HG02970 (cell line): ENCODE measurements around the gene AGBL4.
"Not testable (repeated sequence)": the region's sequence is repeated elsewhere in the genome, so short reads cannot be mapped to it uniquely, and the experiment has no call there.

Experiments used
- ATAC-seq: cut with Tn5 transposase; IDR thresholded peaks from one replicate; pipeline ENCODE4 v1.9.1; 2021; ENCODE audit warnings: mild to moderate bottlenecking, moderate library complexity, moderate number of reproducible peaks; ENCODE audit not compliant: unreplicated experiment, low FRiP score

The AGBL4 gene

GRCh38 chr1:48530727-48531351 is 1492.9 kb downstream of the AGBL4 start:
- peak; percentile 88 for ATAC-seq

GRCh38 chr1:48527051-48527450 is 1496.7 kb downstream of the AGBL4 start:
- ATAC-seq: no peak

DNA sequence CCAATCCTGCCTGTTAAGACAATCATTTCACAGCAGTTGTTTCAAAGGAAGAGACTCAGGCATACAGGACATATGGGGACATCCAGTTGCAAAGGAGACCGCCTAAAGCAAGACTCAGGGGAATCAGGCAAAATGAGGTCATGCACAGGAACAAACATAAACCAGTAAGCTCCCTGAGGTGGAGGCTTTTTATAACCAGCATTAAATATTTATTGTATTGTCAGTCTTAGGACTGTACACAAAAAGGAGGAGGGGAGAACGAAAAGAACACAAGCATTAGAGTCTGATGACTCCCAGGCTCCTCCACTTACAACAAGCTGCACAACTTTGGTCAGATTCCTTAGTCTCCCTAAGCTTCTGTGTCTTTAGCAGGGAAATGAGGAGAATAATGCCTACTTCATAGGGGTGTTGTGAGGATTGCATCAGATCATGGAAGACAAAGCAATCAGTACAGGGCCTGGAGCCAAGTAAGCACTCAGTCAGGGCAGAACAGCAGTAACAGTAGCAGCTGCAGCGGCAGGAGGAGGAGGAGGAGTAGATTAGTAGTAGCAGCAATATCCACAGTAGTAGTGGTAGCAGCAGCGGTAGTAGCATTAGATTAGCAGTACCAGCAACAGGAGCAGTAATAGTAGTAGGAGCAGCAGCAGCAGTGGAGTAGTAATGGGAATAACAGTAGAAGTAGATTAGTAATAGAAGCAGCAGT is 1497.6 kb downstream of the AGBL4 start:
- ATAC-seq: no peak

- ATAC-seq: no peak
Measured at GRCh38 chr1:48524892-48525467, 1498.8 kb downstream of the AGBL4 start.

DNA sequence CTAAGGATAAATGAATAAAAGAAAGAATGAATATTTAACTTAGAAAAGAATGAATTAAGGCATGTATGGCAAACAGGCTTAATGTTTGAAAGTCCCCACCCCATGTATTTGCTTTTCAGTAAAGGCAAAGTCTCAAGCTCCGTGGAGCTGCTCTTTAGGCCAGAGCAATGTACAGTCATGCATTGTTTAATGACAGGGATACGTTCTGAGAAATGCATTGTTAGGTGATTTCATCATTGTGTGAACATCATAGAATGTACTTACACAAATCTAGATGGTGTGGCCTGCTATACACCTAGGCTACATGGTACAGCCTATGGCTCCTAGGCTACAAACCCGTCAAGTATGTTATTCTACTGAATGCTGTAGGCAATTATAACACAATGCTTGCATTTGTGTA is 1500.2 kb downstream of the AGBL4 start:
- no peak for ATAC-seq

DNA sequence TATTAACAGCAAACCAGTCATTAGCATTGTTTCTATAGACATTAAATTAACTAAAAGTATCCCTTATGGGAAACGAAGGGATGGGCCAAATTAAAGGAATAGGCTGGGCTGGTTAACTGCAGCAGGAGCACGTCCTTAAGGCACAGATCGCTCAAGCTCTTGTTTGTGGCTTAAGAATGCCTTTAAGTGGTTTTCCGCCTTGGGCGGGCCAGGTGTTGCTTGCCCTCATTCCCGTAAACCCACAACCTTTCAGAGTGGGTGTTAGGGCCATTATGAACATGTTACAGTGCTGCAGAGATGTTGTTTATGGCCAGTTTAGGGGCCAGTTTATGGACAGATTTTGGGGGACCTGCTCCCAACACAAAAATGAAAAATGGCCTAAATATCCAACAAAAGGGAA is 1503.9 kb downstream of the AGBL4 start:
- ATAC-seq: not testable (repeated sequence)

DNA sequence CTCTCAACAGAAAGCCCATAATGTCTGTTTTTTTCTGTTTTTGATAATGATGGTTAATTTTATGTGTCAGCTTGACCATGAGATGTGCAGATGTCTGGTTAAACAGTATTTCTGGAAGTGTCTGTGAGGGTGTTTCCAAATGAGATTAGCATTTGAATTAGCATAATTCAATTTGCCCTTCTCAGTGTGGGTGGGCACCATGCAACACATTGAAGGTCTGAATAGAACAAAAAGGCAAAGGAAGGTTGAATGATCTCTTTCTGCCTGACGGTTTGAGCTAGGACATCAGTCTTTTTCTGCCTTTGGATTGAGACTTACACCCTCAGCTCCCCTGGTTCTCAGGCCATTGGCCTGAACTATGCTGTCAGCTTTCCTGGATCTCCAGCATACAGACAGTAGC is 1516.9 kb downstream of the AGBL4 start:
- no peak for ATAC-seq

DNA sequence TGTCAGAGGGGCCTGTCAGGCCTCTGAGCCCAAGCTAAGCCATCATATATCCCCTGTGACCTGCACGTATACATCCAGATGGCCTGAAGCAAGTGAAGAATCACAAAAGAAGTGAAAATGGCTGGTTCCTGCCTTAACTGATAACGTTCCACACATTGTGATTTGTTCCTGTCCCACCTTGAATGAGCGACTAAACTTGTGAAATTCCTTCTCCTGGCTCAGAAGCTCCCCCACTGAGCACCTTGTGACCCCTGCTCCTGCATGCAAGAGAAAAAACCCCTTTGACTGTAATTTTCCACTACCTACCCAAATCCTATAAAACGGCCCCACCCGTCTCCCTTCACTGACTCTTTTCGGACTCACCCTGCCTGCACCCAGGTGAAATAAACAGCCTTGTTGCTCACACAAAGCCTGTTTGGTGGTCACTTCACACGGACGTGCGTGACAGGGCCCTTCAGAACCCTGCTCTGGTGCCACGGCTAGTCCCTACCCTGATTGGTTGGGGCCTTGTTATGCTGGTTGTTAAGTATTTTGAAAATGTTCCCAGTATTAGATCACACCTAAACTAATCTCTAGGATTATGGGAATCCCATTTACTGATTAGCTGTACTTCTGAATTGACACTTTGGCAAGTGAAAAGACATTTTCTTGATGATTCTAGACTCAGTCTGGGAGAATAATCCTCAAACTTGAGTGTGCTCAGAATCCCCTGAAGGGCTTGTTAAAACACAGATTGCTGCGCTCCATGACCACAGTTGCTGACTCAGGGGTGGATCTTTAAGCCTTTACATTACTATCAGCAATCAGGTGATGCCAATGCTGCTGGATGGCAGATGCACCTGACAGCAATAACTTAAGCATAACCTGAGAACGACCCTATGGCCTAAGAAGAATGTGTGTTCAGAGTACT is 1523.0 kb downstream of the AGBL4 start:
- ATAC-seq: no peak

DNA sequence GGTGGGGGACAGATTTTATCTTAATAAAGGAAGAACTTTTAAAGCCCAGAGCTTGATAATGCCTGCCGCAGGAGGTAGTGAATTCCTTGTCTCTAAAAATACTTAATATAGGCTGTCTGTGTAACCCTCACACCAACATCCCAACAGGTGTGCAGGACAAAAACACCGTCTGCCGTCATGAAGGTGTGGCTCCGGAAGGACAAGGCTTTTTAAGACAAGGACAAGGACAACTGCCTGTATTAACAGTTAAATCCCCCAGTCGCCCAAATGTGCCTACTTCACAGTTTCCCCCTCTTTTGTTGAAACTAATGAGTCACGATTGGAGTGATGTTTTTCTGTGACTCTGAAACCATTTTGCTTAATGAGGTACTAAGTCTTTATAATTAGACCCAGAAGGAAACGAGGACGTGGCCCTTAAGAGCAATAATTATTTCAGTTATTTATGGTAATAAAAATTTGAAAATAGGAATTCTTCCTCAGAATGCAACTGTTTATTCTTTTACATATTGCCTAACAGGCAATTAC is 1524.5 kb downstream of the AGBL4 start:
- no peak for ATAC-seq

DNA sequence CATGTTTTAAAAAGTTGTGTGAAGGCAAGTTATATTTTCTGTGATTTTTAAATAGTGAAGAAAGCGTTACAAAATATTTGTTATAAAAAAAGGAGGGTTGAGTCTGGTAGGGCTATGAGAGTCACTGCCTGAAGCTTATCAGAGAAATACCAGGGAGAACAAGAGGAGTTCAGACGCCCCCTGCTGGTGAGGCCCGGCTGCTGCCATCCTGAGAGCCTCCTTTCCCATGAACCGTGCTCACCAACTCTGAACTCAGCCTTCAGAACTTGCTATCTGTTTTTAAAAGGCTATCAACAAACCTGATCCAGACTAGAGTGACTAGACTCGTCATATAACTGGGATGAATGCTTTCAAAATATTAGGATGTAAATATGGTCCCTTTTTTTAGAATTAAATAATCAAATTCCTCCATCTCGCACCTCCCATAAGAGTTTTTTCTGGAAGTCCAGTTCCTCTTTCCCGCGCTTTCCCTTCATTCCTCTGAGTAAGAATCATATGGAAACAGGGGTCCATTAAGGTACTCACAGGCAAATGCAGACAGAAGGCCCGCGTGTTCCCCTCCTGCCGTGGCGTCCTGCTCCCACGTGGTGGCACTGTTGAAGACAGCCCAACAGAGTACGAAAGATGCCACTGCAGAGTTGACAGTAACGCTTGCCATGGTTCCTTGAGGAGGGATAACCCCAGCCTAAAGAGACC is 1525.5 kb downstream of the AGBL4 start:
- ATAC-seq: peak; percentile 53

DNA sequence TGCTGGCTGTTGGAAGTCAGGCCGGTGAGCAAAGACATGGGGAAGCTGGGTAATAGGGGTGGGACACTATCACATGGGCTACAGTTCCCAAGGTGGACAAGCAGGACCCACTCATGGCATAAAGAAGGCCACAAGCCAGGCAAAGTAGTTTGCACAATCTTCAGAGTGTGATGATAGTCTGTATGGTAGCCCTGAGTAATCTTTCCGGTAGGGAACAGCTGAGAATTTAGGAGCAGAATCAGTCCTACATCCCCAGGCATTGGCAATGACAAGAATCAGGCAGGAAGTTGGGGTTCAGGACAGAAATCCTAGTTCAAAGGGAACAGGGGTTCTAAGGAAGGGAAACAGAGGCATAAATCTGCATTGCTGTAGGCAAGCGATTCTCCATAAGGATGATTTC is 1527.8 kb downstream of the AGBL4 start:
- ATAC-seq: no peak

- ATAC-seq: no peak
Measured at GRCh38 chr1:48495166-48495565, 1528.6 kb downstream of the AGBL4 start.

DNA sequence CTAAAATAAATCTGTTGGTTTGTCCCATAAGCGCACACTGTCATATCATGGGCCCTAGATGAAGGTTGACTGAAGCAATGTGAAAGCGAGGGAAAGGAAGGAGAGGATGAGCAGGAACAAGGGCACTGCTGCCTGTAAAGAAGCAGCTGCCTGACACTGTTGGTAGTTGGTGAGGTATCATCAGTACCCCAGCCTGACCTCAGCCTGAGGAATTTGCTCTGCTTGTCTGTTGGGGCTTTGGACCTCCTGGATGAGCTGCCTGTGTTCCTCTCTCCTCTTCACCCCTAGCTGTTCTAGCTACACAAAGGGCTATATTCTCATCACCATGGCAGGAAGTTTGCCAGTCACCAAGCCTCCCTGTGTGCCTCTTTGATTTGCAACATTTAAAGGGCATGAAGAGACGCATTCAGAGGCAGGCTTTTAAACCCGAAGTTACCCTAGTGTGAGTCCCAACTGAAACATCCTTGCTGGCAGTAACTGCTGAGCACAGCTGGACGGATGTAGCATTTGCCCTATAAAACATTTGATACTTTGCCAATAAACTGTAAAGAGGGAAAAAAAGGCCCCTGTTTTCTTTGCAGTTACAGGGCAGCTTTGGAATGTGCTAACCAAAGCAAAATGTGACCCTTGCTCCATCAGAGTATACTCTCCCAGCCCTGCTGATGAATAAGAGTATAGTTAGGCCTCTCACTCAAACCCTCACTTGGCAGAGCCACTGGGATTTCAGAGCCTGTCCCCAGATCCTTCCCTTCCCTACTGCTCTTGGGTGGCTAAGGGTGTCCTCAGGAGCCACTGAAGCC is 1529.6 kb downstream of the AGBL4 start:
- ATAC-seq: no peak

DNA sequence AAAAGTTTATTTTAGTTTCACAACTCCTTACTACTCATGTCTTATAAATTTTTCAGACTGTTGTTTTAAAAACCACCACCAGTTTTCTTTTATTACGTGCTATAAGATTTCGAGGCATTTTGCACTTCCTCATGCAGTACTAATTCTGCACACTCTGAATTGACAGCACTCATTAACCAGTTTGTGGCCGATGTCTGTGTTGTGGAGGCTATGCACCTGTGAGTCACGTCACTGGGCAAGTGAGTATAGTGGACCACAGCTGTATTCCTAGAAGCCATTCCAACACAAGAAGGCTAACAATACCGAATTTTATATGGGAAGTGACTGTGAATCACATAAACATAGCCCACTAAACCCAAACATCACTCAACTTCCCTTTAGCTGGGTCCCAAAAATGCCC is 1530.7 kb downstream of the AGBL4 start:
- no peak for ATAC-seq

GRCh38 chr1:48492392-48492791 is 1531.4 kb downstream of the AGBL4 start:
- no peak for ATAC-seq

- ATAC-seq: no peak
Measured at GRCh38 chr1:48488721-48489120, 1535.0 kb downstream of the AGBL4 start.
